GM12878 (cell line): Measurements from ENCODE around the gene MSANTD2. TPM values are rescaled to one million over a fixed set of nuclear protein-coding genes. Genes with fewer than 3 reads are reported as not detected.

ENCODE experiments used
- polyA plus RNA-seq, 11 experiments: library from polyadenylated mRNA; depleted of rRNA in 4 of 11; unstranded in 6 of 11; stranded (reverse) in 5 of 11; fragments of >200 nt; fragmentation: Nextera tagmentation in 4 of 11; fragmentation: Illumina TruSeq in 1 of 11; extraction: Ambion mirVana in 4 of 11; extraction: Trizol in 1 of 11; gene quantifications; 1 replicate in 1 of 11; 2 replicates in 10 of 11; pipeline versions ENCODE4 v1.2.1 to v1.2.3, GENCODE V29; 2011 to 2016; ENCODE audit warnings: inconsistent platforms in 2 of 11, missing spikeins in 2 of 11, low read depth in 1 of 11
- total RNA-seq, 4 experiments: library from RNA; depleted of rRNA in 3 of 4; stranded (reverse); fragments of >200 nt in 3 of 4; fragmentation: Illumina TruSeq in 1 of 4; extraction: Trizol in 1 of 4; gene quantifications; 2 replicates each; pipeline versions ENCODE4 v1.2.1 to v1.2.3, GENCODE V29; 2013 to 2021

The MSANTD2 gene
- total and polyA plus RNA-seq, 10 of the 15 experiments (the other 5 are each of a cell fraction or from before 2014, with no cell fraction given) = 3.0 to 12.4 (median 8.0) TPM

Other genes starting within 250 kb of the MSANTD2 start
Only the 7 nearest of the 13 such genes appear.
- 3.5 and 4.6 TPM in 2 replicates for gene SPA17, start 126.5 kb downstream of the MSANTD2 start, total RNA-seq (2014; rRNA removed)
- 9.9 and 14.0 TPM in 2 replicates for gene SPA17, start 126.5 kb downstream of the MSANTD2 start, total RNA-seq (2014; rRNA removed; fragmentation: Illumina TruSeq; extraction: Trizol)
- 2.5 and 2.9 TPM in 2 replicates for gene SPA17, start 126.5 kb downstream of the MSANTD2 start, total RNA-seq (2021)
- gene SPA17, start 126.5 kb downstream of the MSANTD2 start, polyA plus RNA-seq (2011; rRNA removed) = 13.2 and 16.1 TPM in 2 replicates
- 12.5 and 17.8 TPM in 2 replicates for gene SPA17, start 126.5 kb downstream of the MSANTD2 start, polyA plus RNA-seq (2014; fragmentation: Illumina TruSeq; extraction: Trizol)
- 1 to 10 TPM; 6.1 to 7.3 TPM for gene SPA17, start 126.5 kb downstream of the MSANTD2 start, polyA plus RNA-seq (2014; fragmentation: Nextera tagmentation; extraction: Ambion mirVana)
- 3.5 and 6.8 TPM in 2 replicates for gene SPA17, start 126.5 kb downstream of the MSANTD2 start, polyA plus RNA-seq (2014; rRNA removed)
- gene SPA17, start 126.5 kb downstream of the MSANTD2 start, polyA plus RNA-seq (2016; fragmentation: Nextera tagmentation; extraction: Ambion mirVana) = 10 to 100 TPM in 1 of 2 experiments, 1 to 10 TPM in 1; 9.8 to 11.2 TPM
- gene NRGN, start 60.5 kb downstream of the MSANTD2 start, total RNA-seq (2014; rRNA removed) = 0.49 and 1.1 TPM in 2 replicates
- gene NRGN, start 60.5 kb downstream of the MSANTD2 start, total RNA-seq (2014; rRNA removed; fragmentation: Illumina TruSeq; extraction: Trizol) = 0.36 TPM in 1 of 2 replicates, not detected in the other
- 2.7 and 3.2 TPM in 2 replicates for gene NRGN, start 60.5 kb downstream of the MSANTD2 start, total RNA-seq (2021)
- gene NRGN, start 60.5 kb downstream of the MSANTD2 start, polyA plus RNA-seq (2011; rRNA removed) = 0.97 and 2.1 TPM in 2 replicates
- gene NRGN, start 60.5 kb downstream of the MSANTD2 start, polyA plus RNA-seq (2014; fragmentation: Illumina TruSeq; extraction: Trizol) = 1.2 TPM in 1 of 2 replicates, not detected in the other
- gene NRGN, start 60.5 kb downstream of the MSANTD2 start, polyA plus RNA-seq (2014; fragmentation: Nextera tagmentation; extraction: Ambion mirVana) = not detected
- gene NRGN, start 60.5 kb downstream of the MSANTD2 start, polyA plus RNA-seq (2014; rRNA removed) = 2.8 and 3.5 TPM in 2 replicates
- 1 to 10 TPM in 1 of 2 experiments, under 1 TPM in 1; 0.92 to 1.1 TPM for gene NRGN, start 60.5 kb downstream of the MSANTD2 start, polyA plus RNA-seq (2016; fragmentation: Nextera tagmentation; extraction: Ambion mirVana)
- not detected in 2 replicates for gene VSIG2, start 48.2 kb downstream of the MSANTD2 start, total RNA-seq (2014; rRNA removed)
- gene VSIG2, start 48.2 kb downstream of the MSANTD2 start, total RNA-seq (2014; rRNA removed; fragmentation: Illumina TruSeq; extraction: Trizol) = 0.13 TPM in 1 of 2 replicates, not detected in the other
- 0.31 and 0.40 TPM in 2 replicates for gene VSIG2, start 48.2 kb downstream of the MSANTD2 start, total RNA-seq (2021)
- 0.12 and 0.15 TPM in 2 replicates for gene VSIG2, start 48.2 kb downstream of the MSANTD2 start, polyA plus RNA-seq (2011; rRNA removed)
- not detected in 2 replicates for gene VSIG2, start 48.2 kb downstream of the MSANTD2 start, polyA plus RNA-seq (2014; fragmentation: Illumina TruSeq; extraction: Trizol)
- not detected for gene VSIG2, start 48.2 kb downstream of the MSANTD2 start, polyA plus RNA-seq (2014; fragmentation: Nextera tagmentation; extraction: Ambion mirVana)
- 0.15 and 0.27 TPM in 2 replicates for gene VSIG2, start 48.2 kb downstream of the MSANTD2 start, polyA plus RNA-seq (2014; rRNA removed)
- under 1 TPM in 1 of 2 experiments, not detected in 1; 0.19 TPM for gene VSIG2, start 48.2 kb downstream of the MSANTD2 start, polyA plus RNA-seq (2016; fragmentation: Nextera tagmentation; extraction: Ambion mirVana)
- 16.3 and 20.6 TPM in 2 replicates for gene ESAM, start 38.1 kb downstream of the MSANTD2 start, total RNA-seq (2014; rRNA removed)
- 9.2 and 9.4 TPM in 2 replicates for gene ESAM, start 38.1 kb downstream of the MSANTD2 start, total RNA-seq (2014; rRNA removed; fragmentation: Illumina TruSeq; extraction: Trizol)
- 26.1 and 26.9 TPM in 2 replicates for gene ESAM, start 38.1 kb downstream of the MSANTD2 start, total RNA-seq (2021)
- gene ESAM, start 38.1 kb downstream of the MSANTD2 start, polyA plus RNA-seq (2011; rRNA removed) = 5.7 and 15.3 TPM in 2 replicates
- 14.4 and 18.4 TPM in 2 replicates for gene ESAM, start 38.1 kb downstream of the MSANTD2 start, polyA plus RNA-seq (2014; fragmentation: Illumina TruSeq; extraction: Trizol)
- 1 to 10 TPM; 2.7 to 6.9 TPM for gene ESAM, start 38.1 kb downstream of the MSANTD2 start, polyA plus RNA-seq (2014; fragmentation: Nextera tagmentation; extraction: Ambion mirVana)
- gene ESAM, start 38.1 kb downstream of the MSANTD2 start, polyA plus RNA-seq (2014; rRNA removed) = 22.3 and 24.6 TPM in 2 replicates
- 10 to 100 TPM; 34.2 to 43.6 TPM for gene ESAM, start 38.1 kb downstream of the MSANTD2 start, polyA plus RNA-seq (2016; fragmentation: Nextera tagmentation; extraction: Ambion mirVana)
- gene ROBO3, start 65.0 kb upstream of the MSANTD2 start, total RNA-seq (2014; rRNA removed) = 0.23 and 0.65 TPM in 2 replicates
- gene ROBO3, start 65.0 kb upstream of the MSANTD2 start, total RNA-seq (2014; rRNA removed; fragmentation: Illumina TruSeq; extraction: Trizol) = 0.31 TPM in 1 of 2 replicates, not detected in the other
- 0.24 and 0.36 TPM in 2 replicates for gene ROBO3, start 65.0 kb upstream of the MSANTD2 start, total RNA-seq (2021)
- 0.18 and 0.32 TPM in 2 replicates for gene ROBO3, start 65.0 kb upstream of the MSANTD2 start, polyA plus RNA-seq (2011; rRNA removed)
- gene ROBO3, start 65.0 kb upstream of the MSANTD2 start, polyA plus RNA-seq (2014; fragmentation: Illumina TruSeq; extraction: Trizol) = 0.10 TPM in 1 of 2 replicates, not detected in the other
- gene ROBO3, start 65.0 kb upstream of the MSANTD2 start, polyA plus RNA-seq (2014; fragmentation: Nextera tagmentation; extraction: Ambion mirVana) = not detected
- 0.63 and 0.67 TPM in 2 replicates for gene ROBO3, start 65.0 kb upstream of the MSANTD2 start, polyA plus RNA-seq (2014; rRNA removed)
- under 1 TPM; 0.31 to 0.63 TPM for gene ROBO3, start 65.0 kb upstream of the MSANTD2 start, polyA plus RNA-seq (2016; fragmentation: Nextera tagmentation; extraction: Ambion mirVana)
- not detected in 2 replicates for gene ROBO4, start 97.5 kb upstream of the MSANTD2 start, total RNA-seq (2014; rRNA removed)
- not detected in 2 replicates for gene ROBO4, start 97.5 kb upstream of the MSANTD2 start, total RNA-seq (2014; rRNA removed; fragmentation: Illumina TruSeq; extraction: Trizol)
- gene ROBO4, start 97.5 kb upstream of the MSANTD2 start, total RNA-seq (2021) = 0.21 TPM in 1 of 2 replicates, not detected in the other
- not detected in 2 replicates for gene ROBO4, start 97.5 kb upstream of the MSANTD2 start, polyA plus RNA-seq (2011; rRNA removed)
- not detected in 2 replicates for gene ROBO4, start 97.5 kb upstream of the MSANTD2 start, polyA plus RNA-seq (2014; fragmentation: Illumina TruSeq; extraction: Trizol)
- not detected for gene ROBO4, start 97.5 kb upstream of the MSANTD2 start, polyA plus RNA-seq (2014; fragmentation: Nextera tagmentation; extraction: Ambion mirVana)
- gene ROBO4, start 97.5 kb upstream of the MSANTD2 start, polyA plus RNA-seq (2014; rRNA removed) = not detected in 2 replicates
- gene ROBO4, start 97.5 kb upstream of the MSANTD2 start, polyA plus RNA-seq (2016; fragmentation: Nextera tagmentation; extraction: Ambion mirVana) = not detected
- not detected in 2 replicates for gene HEPN1, start 118.8 kb upstream of the MSANTD2 start, total RNA-seq (2014; rRNA removed)
- gene HEPN1, start 118.8 kb upstream of the MSANTD2 start, total RNA-seq (2014; rRNA removed; fragmentation: Illumina TruSeq; extraction: Trizol) = not detected in 2 replicates
- gene HEPN1, start 118.8 kb upstream of the MSANTD2 start, total RNA-seq (2021) = not detected in 2 replicates
- not detected in 2 replicates for gene HEPN1, start 118.8 kb upstream of the MSANTD2 start, polyA plus RNA-seq (2011; rRNA removed)
- gene HEPN1, start 118.8 kb upstream of the MSANTD2 start, polyA plus RNA-seq (2014; fragmentation: Illumina TruSeq; extraction: Trizol) = not detected in 2 replicates
- gene HEPN1, start 118.8 kb upstream of the MSANTD2 start, polyA plus RNA-seq (2014; fragmentation: Nextera tagmentation; extraction: Ambion mirVana) = not detected
- not detected in 2 replicates for gene HEPN1, start 118.8 kb upstream of the MSANTD2 start, polyA plus RNA-seq (2014; rRNA removed)
- not detected for gene HEPN1, start 118.8 kb upstream of the MSANTD2 start, polyA plus RNA-seq (2016; fragmentation: Nextera tagmentation; extraction: Ambion mirVana)